Smooth muscle cell (in vitro differentiated cells): ENCODE measurements around the gene NMNAT2. TPM values are rescaled to one million over a fixed set of nuclear protein-coding genes. Genes with fewer than 3 reads are reported as not detected.

ENCODE experiments used
- polyA plus RNA-seq: library from polyadenylated mRNA; unstranded; fragments of >200 nt; fragmentation: Nextera tagmentation; extraction: Ambion mirVana; gene quantifications from 2 replicates; pipeline ENCODE4 v1.2.1, GENCODE V29; 2016
- total RNA-seq: library from RNA; depleted of rRNA; stranded (reverse); fragments of >200 nt; gene quantifications from 2 replicates; pipeline ENCODE4 v1.2.3, GENCODE V29; 2014

The NMNAT2 gene
- total and polyA plus RNA-seq, 2 experiments from 2014 or later: 0.22 to 0.43 TPM

Other genes starting within 250 kb of the NMNAT2 start
- gene LAMC2, start 232.1 kb downstream of the NMNAT2 start, total RNA-seq: 120 TPM in 2 replicates
- 35.1 and 117 TPM in 2 replicates for gene LAMC2, start 232.1 kb downstream of the NMNAT2 start, polyA plus RNA-seq
- 30.3 and 40.4 TPM in 2 replicates for gene SMG7, start 54.1 kb upstream of the NMNAT2 start, total RNA-seq
- gene SMG7, start 54.1 kb upstream of the NMNAT2 start, polyA plus RNA-seq: 18.3 and 21.3 TPM in 2 replicates
- 1.7 and 2.4 TPM in 2 replicates for gene NCF2, start 172.1 kb upstream of the NMNAT2 start, total RNA-seq
- gene NCF2, start 172.1 kb upstream of the NMNAT2 start, polyA plus RNA-seq: 0.65 and 0.78 TPM in 2 replicates
- gene ARPC5, start 217.4 kb upstream of the NMNAT2 start, total RNA-seq: 188 and 195 TPM in 2 replicates
- gene ARPC5, start 217.4 kb upstream of the NMNAT2 start, polyA plus RNA-seq: 196 and 205 TPM in 2 replicates
- not detected in 2 replicates for gene APOBEC4, start 234.9 kb upstream of the NMNAT2 start, total RNA-seq
- not detected in 2 replicates for gene APOBEC4, start 234.9 kb upstream of the NMNAT2 start, polyA plus RNA-seq